NCI-H69 (cell line): ENCODE data around the gene CD300H.
A peak's percentile ranks its signal among the peaks of the same experiment; 100 is the strongest.

Experiments used
- DNase-seq: peaks from one replicate; lab custom pipeline; 2025; lab: John Stamatoyannopoulos, UW

The CD300H gene

DNA sequence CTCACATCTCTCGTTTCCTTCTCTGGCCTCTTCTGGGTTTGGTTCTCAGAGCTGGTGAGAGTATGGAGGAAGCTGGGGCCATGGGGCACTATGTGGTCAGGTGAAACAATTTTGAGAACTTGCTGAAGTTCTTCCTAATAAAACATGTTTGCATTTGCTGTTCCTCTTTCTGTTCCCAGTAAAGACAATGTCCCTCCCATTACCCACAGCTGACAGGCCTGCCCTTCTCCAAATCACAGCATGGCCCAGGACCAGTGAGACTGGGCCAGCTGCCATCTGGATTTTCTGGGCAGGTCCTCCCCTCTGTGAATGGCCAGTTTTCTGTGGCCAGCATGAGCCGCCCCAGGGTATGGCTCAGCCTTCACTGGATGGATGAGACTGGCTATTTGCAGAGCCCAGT is at the start of gene CD300H:
Gene CD300H, minus strand, starts transcription at position 113 of the 400 bp plus-strand sequence.
- DNase-seq: no peak

DNA sequence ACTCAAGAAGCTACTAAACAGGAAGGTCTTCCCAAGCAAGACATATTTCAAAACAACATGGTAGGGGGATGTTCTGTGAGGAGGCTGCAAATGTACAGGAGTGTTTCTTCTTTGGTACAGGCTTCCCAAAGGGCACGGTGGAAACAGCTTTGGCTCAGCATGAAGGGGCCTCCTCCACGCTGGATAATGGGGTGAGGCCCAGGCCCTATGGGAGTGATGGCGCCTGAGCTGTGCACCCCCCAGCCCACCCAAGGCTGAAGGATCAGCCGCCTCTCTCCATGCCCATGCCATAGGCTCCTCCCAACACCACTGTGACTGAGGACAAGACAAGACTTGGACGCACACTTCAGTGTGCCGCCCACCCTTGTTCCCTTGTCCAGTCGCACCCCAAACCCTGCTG is 49.4 kb upstream of the CD300H start:
- no peak for DNase-seq

DNA sequence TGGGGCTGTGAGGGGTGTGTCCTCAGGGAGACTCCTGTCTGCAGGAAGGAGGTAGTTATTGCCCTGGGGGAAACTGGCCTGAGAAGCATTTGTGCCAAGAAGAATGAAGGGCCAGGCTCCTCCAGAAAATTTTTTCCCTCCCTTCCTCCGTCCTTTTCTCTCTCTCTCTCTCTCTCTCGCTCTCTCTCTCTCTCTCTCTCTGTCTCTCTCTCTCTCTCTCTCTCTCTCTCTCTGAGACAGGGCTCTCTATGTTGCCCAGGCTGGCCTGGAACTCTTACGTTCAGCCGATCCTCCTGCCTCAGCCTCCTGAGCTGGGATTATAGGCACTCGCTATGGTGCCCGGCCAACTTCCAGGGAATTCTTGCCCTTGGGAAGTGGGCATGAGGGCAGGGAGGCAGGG is 44.7 kb upstream of the CD300H start:
- no peak for DNase-seq

- no peak for DNase-seq
These were observed 42.8 kb upstream of the CD300H start for GRCh38 chr17:74610108-74610507.

- peak; percentile 50 for DNase-seq
These were observed 41.2 kb upstream of the CD300H start for GRCh38 chr17:74608511-74608910.

DNA sequence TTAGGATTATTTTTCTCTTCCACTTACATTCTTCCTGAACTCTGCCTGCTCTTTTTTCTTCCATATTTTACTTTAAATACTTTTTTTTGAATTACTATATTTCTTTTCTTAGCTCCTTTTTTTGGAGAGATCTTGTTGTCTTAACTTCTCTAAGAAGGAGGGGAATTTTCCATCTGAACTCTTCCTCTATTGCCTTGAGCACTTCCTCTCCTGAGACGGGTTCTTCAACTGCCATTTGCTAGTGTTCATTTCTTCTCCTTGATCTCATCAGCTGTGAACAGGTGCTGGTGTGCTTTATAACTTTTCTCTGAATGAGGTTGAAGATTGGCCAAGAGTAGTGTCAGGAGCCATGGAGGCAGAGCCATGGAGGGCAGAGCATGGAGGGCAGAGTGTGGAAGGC is 39.9 kb upstream of the CD300H start:
- DNase-seq: no peak

DNA sequence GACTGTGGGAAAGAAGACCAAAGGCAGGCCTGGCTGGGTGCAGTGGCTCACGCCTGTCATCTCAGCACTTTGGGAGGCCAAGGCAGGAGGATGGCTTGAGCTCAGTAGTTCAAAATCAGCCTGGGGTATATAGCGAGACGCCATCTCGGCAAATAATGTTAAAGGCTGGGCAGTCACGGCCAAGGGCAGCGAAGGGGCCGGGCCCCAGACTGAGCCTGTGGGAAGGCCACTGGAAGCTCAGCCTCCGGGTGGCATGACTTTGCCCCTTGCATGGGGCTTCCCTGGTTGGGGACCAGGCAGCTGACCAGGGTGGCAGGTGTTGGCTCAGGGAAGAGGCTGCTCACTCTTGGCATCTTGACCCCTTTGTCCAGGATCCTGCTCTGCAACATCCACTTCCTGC is 38.7 kb upstream of the CD300H start:
- DNase-seq: no peak

DNA sequence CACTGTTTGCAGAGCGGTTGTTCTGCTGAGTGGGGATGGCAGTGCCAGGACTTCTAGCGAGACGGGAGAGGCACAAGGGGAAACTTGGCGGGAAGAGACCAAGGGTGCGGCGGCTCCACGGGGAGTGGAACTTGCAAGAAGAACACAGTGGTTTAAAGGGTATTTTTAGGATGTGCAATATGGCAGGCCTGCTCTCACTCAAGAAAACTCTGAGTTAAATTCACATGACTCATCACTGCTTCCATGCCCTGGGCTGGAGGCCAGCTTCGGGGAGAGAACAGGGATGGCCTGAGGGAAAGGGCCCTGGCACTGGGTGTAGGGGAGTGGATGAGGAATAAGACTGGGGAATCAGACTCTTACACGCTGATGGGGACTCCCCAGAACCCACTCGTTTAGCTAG is 38.1 kb upstream of the CD300H start:
- DNase-seq: no peak

DNA sequence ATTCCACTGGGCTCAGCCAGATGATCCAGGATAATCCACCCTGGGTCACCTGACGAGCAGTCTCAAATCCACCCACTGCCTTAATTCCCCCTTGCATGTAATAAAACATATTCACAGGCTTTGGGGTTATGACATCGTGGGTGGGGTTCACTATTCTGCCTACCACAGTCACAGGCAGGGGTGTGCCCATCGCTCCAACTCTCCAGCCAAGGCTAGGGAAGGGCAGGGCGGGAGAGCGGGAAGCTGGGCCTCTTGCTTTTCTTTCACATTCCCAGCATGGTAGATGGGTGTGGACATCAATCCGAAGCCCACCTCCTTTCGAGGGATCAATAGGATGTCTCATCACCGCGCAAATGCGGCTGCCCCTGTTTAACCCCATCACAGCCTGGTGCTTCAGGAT is 37.5 kb upstream of the CD300H start:
- DNase-seq: no peak

GRCh38 chr17:74604200-74604599 is 36.9 kb upstream of the CD300H start:
- DNase-seq: no peak

DNA sequence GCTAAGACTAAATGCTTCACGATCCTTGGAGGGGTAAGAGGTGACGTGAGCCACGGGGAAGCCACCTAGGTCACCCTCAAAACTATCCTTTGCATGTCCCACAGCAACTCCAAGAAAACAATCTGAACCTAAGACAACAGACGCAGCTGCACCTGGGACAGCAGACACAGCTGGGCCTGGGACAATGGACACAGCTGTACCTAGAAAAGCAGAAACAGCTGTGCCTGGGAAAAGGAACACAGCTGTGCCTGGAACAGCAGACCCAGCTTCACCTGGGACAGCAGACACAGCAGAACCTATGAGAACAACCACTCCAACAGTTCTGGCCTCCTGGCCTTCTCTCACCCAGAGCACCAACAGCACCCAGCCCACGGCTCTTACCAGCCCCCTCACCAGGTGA is 36.4 kb upstream of the CD300H start:
- no peak for DNase-seq

DNA sequence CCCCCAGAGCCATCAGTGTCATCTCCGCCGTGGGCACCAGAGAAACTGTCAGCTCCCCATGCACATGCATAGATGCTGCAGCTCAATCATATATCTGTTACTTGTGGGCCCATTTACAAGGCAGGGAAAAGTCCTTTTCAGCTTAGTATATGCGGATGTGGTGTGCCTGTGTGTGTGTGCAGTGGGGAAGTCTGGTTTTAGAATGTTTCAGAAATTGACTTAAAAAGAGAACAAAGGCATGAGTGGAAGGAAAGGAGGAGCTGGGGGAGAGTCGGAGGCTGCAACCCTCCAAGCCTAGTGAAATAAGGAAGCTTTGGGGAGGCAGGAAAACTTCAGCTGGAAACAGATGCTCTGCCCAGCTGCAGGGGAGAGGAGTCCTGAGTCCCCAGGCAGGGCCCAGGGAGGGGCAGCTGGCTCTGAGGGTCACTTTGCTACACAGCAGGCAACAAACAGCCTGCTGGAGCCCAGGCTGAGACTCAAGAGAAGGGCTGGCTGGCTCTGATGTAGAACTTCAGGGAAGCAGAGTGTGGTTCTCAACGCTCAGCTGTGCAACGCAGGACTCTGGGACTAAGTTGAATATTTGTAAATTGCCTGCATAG is 35.8 kb upstream of the CD300H start:
- DNase-seq: no peak

DNA sequence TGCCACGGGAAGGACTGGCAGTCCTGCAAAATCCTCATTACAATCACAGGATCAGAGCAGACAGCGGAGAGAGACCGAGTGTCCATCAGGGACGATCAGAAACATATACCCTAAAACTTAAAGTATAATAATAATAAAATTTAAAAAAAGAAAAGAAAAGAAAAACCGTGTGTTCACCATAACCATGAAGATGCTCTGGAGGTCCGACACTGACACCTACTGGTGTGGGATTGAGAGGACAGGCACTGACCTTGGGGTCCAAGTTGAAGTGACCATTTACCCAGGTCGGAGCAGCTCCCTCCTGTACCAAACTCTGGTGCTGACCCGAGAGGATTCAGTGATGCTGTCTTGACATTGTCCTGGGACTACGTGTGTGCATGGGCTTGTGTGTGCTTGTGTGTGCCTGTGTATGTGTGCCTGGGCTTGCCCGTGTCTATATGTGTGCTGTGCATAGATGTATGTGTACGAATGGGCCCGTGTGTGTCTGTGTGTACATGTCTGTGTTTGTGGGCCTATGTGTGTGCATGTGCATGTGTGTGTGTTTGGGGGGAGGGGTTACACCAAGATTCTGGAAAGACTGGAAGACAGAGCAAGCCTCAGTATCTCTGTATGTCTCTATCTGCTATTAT is 34.7 kb upstream of the CD300H start:
- peak; percentile 34 for DNase-seq

GRCh38 chr17:74599448-74599939 is 32.2 kb upstream of the CD300H start:
- no peak for DNase-seq

DNA sequence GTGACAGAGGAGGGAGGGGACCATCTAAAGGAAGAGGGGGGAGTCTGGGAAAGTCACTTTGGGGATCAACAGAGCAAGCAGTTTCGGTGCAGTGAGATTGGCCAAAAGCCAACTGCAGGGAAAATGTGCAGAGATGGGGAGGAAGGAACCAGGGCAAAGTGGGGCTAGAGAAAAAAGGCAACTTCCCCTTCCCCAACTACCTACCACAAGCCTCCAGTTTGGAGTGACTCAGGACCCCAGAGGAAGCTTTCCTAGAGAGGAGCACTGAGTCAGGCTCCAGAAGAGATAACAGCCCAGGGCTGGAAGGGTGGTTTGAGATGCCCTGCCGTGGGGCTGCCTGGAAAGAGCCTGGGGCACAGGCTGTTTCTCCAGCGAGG is 31.7 kb upstream of the CD300H start:
- DNase-seq: no peak

DNA sequence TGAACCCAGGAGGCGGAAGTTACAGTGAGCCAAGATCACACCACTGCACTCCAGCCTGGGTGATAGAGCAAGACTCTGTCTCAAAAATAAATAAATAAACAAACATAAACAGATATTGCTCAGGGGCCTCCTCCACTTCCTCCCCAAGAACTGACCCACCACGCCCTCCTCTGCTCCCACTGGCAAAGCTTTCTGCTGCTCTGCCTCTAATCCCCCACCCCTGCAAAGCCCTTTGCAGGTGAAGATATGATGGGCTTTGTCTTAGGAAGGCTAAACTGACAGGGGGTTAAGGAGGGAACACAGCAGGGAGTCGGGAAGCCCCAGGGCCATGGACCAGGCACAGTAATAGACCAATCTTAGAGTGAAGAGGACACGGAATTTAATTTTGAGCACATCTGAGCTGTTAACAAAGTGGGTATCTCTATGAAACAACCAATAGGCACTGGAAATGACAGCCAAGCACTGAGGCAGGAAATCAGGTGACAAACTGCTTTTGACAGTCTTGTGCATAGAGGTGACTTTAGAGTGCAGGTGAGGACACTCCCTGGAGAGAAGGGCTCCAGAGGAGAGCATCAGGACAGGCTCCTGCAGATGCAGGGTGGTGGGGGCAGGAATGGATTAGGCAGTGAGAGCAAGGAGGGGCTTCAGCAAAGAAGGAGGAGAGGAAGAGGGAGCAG is 31.2 kb upstream of the CD300H start:
- DNase-seq: no peak

DNA sequence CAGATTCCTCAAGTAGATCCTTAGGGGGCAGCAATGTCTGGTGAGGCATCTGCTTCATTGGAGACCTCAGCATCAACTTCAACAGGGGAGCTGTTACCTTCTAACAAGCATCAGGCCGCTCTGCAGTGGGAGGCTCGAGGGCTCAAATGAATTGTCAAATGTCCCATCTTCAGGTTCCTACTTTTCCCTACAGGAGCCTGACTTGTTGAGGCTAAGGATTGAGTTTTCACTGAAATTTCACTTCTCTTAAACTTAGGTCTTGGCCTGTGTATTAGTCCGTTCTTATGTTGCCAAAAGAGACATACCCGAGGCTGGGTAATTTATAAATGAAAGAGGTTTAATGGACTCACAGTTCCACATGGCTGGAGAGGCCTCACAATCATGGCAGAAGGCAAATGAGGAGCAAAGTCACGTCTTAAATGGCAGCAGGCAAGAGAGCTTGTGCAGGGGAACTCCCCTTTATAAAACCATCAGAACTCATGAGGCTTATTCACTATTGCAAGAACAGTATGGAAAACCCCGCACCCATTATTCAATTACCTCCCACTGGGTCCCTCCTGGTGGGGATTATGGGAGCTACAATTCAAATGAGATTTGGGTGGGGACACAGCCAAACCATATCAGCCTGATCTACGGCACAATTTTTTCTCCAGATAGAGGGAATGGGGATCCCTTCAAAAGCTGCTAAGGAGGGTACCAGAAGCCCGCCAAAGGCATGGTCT is 29.9 kb upstream of the CD300H start:
- DNase-seq: no peak

- no peak for DNase-seq
These were observed 27.9 kb upstream of the CD300H start for GRCh38 chr17:74595037-74595750.

DNA sequence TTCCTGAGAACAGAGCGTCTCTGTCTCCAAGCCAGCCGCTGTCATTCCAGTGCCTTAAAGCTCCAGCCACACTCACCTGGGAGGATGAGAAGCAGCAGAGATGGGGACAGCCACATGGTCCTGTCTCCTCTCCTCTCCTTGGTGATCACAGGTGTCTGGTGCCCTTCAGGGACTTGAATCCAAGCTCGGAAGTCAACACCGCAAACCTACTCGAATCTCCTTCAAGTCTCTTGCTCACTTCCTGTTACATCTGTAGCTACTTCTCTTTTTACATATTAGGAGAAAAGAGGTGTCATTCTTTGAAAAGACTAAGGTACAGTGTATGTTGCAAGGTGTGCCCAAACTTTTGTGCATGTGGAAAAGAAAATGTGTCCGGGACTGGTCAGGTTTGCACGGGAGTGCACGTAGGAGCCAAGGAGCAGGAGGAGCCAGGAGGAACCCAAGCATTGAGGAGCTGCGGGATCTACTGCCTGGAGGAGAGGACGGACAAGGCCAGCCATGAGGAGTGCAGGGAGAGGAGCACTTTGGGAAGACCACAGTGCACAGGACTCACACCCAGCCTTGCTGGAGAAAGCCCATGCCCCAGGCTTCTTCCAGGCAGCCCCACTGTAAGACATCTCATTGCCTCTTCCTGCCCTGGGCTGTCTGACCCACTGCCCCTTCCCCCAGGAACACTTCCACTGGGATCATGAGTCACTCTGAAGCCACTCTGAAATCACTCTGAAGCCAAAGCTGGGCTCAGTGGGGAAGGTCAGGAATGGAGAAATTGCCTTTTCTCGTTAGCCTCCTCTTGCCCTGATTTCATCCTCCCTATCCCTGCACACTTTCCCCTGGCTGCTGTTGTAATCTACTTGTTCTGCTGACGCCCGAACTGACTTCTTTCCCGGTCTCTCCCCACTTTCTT is 25.0 kb upstream of the CD300H start, which contains the start of gene CD300LD:
Gene CD300LD, minus strand, starts transcription at position 197 of the 904 bp plus-strand sequence. Its CDS starts 81 bp downstream, at position 116.
- DNase-seq: no peak

- no peak for DNase-seq
These were observed 24.2 kb upstream of the CD300H start for GRCh38 chr17:74591503-74591902.

DNA sequence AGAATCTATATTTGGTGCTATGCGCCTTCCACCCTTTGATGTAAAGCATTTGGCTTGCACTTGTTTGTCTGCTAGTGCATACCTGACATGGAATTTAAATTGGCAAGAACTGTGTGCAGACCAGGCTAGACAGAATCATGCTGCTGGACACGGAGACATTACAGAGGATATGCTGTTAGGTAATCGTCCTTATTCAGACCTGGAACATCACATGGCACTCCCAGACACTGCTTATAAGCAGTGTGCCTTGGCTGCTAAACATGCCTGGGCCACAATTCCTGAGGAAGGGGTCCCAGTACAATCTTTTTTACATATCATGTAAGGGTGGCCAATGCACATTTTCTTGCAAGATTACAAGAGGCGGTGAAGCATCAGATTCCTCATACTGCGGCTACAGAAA is 18.4 kb upstream of the CD300H start:
- DNase-seq: no peak
